HG02840 (cell line): ENCODE measurements around the gene SMCR8.
"Not testable (repeated sequence)": the region's sequence is repeated elsewhere in the genome, so short reads cannot be mapped to it uniquely, and the experiment has no call there.

ENCODE experiments used
- ATAC-seq: cut with Tn5 transposase; IDR thresholded peaks from one replicate; pipeline ENCODE4 v1.9.1; 2021; ENCODE audit warnings: mild to moderate bottlenecking, moderate library complexity, moderate number of reproducible peaks; ENCODE audit not compliant: unreplicated experiment, low FRiP score

SMCR8 gene

DNA sequence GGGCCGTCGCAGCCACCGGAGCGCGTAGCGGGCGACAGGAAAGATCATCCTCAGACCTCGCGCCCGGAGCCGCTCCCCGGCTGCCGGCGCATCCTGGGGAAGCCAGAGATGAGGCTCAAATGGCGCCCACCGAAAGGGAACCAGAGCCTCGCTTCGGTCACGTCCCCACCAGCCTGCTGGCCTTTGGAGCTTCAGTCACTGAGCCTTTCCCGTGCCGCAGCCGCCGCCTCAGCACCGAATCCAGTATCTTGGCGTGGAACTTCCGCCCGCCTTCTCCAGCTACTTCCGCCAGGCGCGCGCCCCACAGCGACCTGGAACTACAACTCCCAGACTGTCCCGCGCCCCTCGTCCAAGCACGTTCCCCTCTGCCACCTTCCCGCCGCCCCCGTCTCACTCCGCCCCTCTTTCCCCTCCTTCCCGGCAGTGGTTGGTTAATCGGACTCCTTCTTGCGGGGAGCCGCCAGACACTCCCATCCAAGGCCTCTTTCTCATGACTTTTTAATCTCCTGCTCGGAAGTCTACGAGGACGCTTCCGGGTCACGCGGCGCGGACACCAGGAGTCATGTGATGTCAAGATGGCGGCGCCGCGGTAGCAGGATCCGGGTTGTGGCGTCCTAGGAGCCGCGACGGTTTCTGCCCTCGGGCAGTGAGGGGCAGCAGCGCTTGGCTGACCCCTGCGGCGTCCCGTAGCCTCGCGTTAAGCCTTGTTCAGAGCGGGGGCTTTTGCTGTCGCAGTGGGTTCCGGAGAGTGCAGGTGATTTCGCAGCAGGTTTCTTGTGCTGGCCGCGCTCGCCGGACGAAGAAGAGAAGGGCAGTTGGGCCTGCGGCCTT, at the start of gene SMCR8, which contains the start of gene TOP3A:
Gene SMCR8 (plus strand): TSS at position 563 of the 831 bp plus-strand sequence. CDS start 497 bp downstream, outside the sequence.
Gene TOP3A (minus strand): TSS at position 264 of the 831 bp plus-strand sequence. CDS start 216 bp downstream, at position 48.
- ATAC-seq = peak; percentile 76

GRCh38 chr17:18267366-18267765, 47.7 kb upstream of the SMCR8 start:
- no peak for ATAC-seq

- no peak for ATAC-seq
Observed at GRCh38 chr17:18267927-18268711, 47.0 kb upstream of the SMCR8 start.

DNA sequence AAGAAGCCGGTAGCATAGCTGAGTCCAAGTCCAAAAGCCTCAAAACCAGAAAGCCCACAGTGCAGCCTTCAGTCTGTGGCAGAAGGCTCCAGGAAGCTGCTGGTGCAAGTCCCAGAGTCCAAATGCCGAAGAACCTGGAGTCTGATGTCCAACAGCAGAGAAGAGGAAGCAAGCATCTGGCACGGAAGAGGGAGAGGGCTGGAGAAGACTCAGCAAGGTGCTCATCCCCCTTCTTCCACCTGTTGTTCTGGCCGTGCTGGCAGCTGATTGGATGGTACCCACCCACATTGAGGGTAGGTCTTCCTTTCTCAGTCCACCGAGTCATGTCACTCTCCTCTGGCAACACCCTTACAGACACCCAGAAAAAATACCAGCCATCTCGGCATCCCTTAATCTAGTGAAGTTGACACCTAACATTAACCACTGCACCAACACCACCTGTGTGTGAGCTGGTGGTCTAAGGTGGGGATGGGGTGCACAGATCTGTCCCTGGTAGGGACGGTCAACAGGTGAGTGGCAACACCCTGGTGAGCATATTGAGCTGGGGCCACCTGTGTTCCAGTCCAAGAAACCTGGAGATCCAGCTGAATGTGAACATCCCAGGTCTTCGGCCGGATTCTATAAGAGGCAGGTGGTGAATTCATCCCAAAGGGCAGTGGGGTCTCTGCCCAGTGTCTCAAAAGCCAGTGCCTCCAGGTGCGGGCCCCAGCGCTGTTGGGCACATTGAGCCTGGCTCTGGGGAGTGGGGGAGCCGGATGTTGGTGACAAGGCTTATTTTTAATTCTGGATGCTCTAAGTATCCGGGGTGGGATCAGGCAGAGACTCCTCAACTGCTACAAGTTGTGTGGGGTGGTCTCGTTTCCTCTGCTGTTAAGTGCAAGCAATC, 44.8 kb upstream of the SMCR8 start:
- no peak for ATAC-seq

- no peak for ATAC-seq
Observed at GRCh38 chr17:18277076-18277475, 38.0 kb upstream of the SMCR8 start.

DNA sequence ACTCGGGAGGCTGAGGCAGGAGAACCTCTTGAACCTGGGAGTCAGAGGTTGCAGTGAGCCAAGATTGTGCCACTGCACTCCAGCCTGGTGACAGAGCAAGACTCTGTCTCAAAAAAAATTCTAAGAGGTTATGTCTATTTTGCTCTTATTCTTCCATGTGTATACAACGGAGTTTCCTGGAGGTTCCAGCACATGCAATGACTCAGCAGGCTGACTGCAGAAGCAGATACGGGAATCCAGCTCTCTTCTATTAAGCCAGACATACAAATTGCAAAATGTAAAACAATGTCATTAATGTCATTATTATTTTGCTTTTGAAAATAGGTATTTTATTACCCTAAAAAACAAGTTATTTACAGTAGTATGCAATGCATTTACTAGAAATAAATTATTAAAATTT, 36.2 kb upstream of the SMCR8 start:
- no peak for ATAC-seq

- ATAC-seq = no peak
Observed at GRCh38 chr17:18280249-18280648, 34.8 kb upstream of the SMCR8 start.

DNA sequence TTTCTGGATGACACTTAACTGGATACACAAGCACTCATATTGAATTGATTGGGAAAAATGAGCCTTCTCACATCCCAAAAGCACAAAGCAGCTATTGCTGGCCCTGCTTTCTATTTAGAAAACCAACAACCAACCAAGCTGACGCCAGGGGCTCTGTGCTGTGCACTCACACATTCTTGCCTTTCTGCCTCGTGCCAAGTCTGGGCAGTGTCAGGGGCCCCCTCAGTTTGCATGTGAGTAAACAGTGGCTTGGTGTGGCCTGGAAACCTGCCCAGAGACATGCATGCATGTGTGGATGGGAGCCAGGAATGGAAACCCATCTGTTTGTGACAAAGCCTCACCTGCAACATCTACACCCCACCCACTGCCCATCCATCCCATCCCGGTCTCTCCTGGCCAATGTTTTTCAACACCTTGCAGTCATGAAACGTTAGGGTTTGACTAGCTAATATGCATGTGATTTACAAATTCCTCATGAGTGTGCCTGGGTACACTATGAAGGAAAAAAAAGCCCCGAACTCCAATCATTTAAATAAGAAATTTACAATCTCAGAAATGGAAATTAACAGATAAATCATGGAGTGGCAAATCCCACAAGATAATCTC, 34.2 kb upstream of the SMCR8 start:
- no peak for ATAC-seq

- ATAC-seq = no peak
Observed at GRCh38 chr17:18281788-18282187, 33.3 kb upstream of the SMCR8 start.

- no peak for ATAC-seq
Observed at GRCh38 chr17:18285296-18285695, 29.8 kb upstream of the SMCR8 start.

GRCh38 chr17:18291718-18292540, 23.2 kb upstream of the SMCR8 start:
- no peak for ATAC-seq

DNA sequence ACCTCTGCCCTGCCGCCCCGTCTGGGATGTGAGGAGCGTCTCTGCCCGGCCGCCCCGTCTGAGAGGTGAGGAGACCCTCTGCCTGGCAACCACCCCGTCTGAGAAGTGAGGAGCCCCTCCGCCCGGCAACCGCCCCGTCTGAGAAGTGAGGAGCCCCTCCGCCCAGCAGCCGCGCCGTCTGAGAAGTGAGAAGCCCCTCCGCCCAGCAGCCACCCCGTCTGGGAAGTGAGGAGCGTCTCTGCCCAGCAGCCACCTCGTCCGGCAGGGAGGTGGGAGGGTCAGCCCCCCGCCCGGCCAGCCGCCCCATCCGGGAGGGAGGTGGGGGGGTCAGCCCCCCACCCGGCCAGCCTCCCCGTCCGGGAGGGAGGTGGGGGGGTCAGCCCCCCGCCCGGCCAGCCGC, 17.0 kb upstream of the SMCR8 start:
- ATAC-seq = not testable (repeated sequence)

DNA sequence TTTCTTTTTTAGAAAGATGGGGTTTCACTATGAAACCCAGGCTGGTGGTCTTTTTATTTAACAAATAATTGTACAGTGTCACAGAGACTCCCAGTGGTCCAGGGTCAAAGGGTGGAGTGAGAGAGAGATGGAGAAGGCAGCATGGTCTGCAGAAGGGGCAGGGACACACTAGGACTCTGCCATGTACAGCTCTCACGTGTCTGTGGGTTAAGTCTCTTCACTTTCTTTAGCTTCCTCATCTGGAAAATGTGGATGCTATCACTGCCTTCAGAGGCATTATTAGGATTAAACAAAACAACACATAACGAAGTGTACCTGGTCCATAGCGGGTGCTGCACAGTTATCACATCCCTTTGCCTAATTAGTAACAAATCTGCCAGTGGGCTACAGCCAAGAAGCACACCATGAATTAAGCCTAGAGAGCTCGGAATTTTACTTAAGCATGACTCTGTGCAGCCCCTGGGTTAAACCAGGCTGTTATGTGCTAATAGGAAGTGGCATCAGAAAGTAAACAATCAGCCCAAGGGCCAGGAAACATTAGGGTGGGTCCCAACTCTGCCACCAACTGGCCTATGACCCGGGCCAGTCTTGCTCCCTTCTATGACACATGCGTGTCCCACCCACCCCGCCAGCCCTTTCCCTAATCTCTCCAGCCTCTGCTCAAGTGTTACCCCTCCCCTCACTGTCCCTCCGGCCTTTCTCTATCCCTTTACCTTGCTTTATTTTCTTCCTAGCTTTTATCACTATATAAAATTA, 14.2 kb upstream of the SMCR8 start:
- no peak for ATAC-seq

GRCh38 chr17:18303206-18303605, 11.9 kb upstream of the SMCR8 start:
- not testable (repeated sequence) for ATAC-seq

- ATAC-seq = no peak
Observed at GRCh38 chr17:18309202-18309601, 5.9 kb upstream of the SMCR8 start.

DNA sequence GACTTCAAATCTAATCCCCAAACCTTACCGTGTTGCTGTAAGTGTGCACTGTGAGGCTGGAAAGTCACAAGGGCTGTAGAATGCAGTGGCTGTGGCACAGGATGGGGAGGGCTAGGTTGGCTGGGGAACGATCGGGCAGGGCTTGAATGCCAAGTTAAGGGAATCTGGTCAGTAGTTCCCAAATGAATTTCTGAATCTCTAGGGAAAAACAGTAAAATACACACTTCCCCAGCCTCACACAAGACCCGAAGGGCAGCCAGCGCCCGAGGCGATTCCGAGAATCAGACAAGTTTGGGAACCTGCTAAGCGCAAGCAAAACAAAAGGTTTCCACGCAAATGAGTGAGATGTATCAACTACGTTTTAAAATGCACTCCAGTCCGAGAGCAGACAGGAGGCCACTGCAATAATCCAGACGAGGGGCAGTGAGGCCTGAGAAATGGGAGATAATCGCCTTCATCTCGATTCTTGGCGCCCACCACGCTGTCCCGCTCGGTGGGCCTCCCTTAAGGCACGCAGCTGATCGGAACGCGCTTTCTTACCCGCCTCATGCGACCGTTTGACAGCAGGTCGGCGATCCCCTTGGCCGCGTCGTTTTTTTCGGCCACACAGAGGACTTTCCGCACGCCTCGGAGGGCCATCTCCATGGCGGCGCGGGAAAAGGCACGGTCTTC, 898 bp upstream of the SMCR8 start:
- peak; percentile 11 for ATAC-seq

GRCh38 chr17:18315562-18315922, 449 bp downstream of the SMCR8 start:
- no peak for ATAC-seq

DNA sequence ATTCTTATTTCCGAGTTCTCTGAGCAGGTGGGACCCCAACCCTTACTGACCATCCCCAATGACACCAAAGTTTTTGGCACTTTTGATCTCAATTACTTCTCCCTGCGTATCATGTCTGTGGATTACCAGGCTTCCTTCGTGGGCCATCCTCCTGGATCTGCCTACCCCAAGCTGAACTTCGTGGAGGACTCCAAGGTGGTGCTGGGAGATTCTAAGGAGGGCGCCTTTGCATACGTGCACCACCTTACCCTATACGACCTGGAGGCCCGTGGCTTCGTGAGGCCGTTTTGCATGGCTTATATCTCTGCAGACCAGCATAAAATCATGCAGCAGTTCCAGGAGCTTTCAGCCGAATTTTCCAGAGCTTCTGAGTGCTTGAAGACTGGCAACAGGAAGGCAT, 868 bp downstream of the SMCR8 start:
- no peak for ATAC-seq
